D721Med (cell line): ENCODE data around the gene CEP57.
A peak's percentile ranks its signal among the peaks of the same experiment; 100 is the strongest.

Experiments
- DNase-seq: peaks from one replicate; pipeline ENCODE4 v3.0.0; 2011; ENCODE audit warnings: low spot score; ENCODE audit not compliant: insufficient read length
- FAIRE-seq: peaks from 2 replicates; lab custom pipeline; 2011; peaks lifted over from hg19 to GRCh38; lab: Jason Lieb, UNC
- CTCF ChIP-seq: IDR thresholded peaks from 2 replicates; pipeline ENCODE4 v1.5.1; 2012; ENCODE audit warnings: mild to moderate bottlenecking, control low read depth; ENCODE audit not compliant: insufficient read depth; ENCODE audit errors: missing control alignments

CEP57 gene

GRCh38 chr11:95790123-95790932 is at the start of gene CEP57:
CEP57 (plus strand) TSS chr11:95790498; CDS start chr11:95790699, 201 bp downstream.
- DNase-seq = peak; percentile 66
- no peak for TF ChIP-seq CTCF
- no peak for FAIRE-seq

- TF ChIP-seq CTCF = no peak
- FAIRE-seq = no peak
- no peak for DNase-seq
These were observed 40.2 kb upstream of the CEP57 start for GRCh38 chr11:95750101-95750500.

GRCh38 chr11:95751515-95751914 is 38.8 kb upstream of the CEP57 start:
- no peak for TF ChIP-seq CTCF
- DNase-seq = no peak
- FAIRE-seq = no peak

- no peak for TF ChIP-seq CTCF
- DNase-seq (no peak), FAIRE-seq (no peak)
These were observed 29.4 kb upstream of the CEP57 start for GRCh38 chr11:95760941-95761340.

GRCh38 chr11:95762534-95762933 is 27.8 kb upstream of the CEP57 start:
- TF ChIP-seq CTCF = no peak
- FAIRE-seq = no peak
- DNase-seq = no peak

- DNase-seq = no peak
- FAIRE-seq = peak; percentile 89
- TF ChIP-seq CTCF = peak; percentile 81
These were observed 25.9 kb upstream of the CEP57 start for GRCh38 chr11:95764267-95764898.

- no peak for TF ChIP-seq CTCF
- FAIRE-seq = no peak
- no peak for DNase-seq
These were observed 23.6 kb upstream of the CEP57 start for GRCh38 chr11:95766701-95767100.
